Heart left ventricle (tissue), 13 donors: ENCODE results near the gene UGT1A5.

ENCODE experiments used
- POLR2A ChIP-seq, 2 donors: fragments of 450-650 bp; IDR thresholded peaks; one replicate each; pipeline ENCODE4 v1.6.1; 2017; ENCODE audit warnings: antibody characterized with exemption in 2 of 2, mild to moderate bottlenecking in 2 of 2, moderate library complexity in 2 of 2
- TF ChIP-seq, protein P1 (sequence below), 12 donors: fragments of 200-600 bp; sonication (generic) in 4 of 12; IDR thresholded peaks; one replicate each; pipeline versions ENCODE4 v1.5.0 to v1.8.0; 2018 to 2022; ENCODE audit warnings: antibody characterized with exemption in 12 of 12, mild to moderate bottlenecking in 5 of 12
- donor health status: ischemic (EF 13 %, LVEDD 7.1; RV severe dilation, severe dysfunction).
- donor health status: DM: no; HTN: yes; CAD: no.
- donor health status: DM: no; HTN: no; CAD: no.
- donor health status: ischemic (EF 25% LVEDD 6.9; RV normal size, moderate dysfunction).
- donor health status: ischemic (EF 25% LVEDD 5.7; RV mildly dilated, moderate dysfunction).
- donor health status: ischemic (EF 35%, LVEDD 5.7; RV mildly dilated, moderate dysfunction).
- donor health status: nonischemic (EF 11% LVEDD 7.7; RV severe dilation, severe dysfunction).
- donor health status: DM: yes; HTN: yes; CAD: no.
- donor health status: PGD.
- donor health status: ischemic (EF 29% LVEDD 5.4; RV normal size, mild dysfunction).
- donor health status: nonischemic (EF 23%, LVEDD 6.1; RV moderate dilation, normal function).

DNA sequence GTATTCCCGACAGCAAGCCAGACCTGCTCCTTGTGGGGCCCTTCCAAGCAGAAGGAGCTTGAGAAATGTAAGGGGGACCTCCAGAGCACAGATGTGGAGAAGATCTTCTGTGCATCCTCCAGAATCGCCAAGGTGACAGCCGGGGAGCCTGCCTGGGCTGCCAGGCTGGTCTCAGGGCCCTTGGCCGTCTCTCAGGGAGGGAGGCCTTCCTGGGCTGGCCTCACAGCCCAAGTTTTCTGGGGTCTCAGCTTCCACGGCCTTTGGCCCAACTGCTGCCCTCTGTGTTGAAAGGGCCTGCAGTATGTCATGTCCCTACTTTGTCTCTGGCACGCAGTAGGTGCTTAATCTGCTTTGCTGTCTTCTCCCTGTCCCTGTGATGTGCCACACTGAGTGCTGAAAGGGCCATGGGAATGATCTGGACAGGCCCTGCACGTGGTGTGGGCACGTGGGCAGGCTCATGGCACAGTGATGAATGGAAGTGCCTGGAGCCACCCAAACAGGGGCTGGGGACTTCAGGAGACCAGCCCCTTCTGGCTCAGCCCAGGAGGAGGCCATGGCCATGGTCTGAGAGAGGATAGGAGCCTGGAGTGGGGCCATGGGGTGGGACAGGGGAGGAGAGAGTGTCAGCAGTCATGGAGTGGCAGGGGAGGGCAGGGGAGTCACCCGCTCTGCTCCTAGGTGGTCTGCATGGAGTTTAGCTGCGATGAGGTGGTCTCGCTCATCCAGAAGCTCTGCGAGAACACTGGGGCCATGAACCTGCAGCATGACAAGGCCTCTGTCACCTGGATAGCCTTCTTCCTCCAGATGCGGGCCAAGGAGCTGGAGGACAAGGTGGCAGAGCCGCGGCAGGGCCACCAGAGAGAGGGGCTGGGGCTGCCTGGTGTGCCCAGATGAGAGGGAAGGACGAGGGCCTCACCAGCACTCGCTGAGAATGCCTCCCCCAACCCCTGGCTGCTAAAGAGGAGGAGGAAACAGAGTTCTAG lies 106.2 kb downstream of the UGT1A5 start:
- TF ChIP-seq, protein P1, sequence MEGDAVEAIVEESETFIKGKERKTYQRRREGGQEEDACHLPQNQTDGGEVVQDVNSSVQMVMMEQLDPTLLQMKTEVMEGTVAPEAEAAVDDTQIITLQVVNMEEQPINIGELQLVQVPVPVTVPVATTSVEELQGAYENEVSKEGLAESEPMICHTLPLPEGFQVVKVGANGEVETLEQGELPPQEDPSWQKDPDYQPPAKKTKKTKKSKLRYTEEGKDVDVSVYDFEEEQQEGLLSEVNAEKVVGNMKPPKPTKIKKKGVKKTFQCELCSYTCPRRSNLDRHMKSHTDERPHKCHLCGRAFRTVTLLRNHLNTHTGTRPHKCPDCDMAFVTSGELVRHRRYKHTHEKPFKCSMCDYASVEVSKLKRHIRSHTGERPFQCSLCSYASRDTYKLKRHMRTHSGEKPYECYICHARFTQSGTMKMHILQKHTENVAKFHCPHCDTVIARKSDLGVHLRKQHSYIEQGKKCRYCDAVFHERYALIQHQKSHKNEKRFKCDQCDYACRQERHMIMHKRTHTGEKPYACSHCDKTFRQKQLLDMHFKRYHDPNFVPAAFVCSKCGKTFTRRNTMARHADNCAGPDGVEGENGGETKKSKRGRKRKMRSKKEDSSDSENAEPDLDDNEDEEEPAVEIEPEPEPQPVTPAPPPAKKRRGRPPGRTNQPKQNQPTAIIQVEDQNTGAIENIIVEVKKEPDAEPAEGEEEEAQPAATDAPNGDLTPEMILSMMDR (IDR thresholded peaks at IDR 0.05): no peak
- TF ChIP-seq POLR2A (IDR thresholded peaks at IDR 0.05): no peak
